Glomerular endothelial cell (primary cell): ENCODE data around the gene POLL. TPM values are rescaled to one million over a fixed set of nuclear protein-coding genes. Genes with fewer than 3 reads are reported as not detected.
"Not testable (repeated sequence)": the region's sequence is repeated elsewhere in the genome, so short reads cannot be mapped to it uniquely, and the experiment has no call there.

Experiments used
- DNase-seq: peaks from one replicate; pipeline ENCODE4 v3.0.0-alpha.2; 2011; ENCODE audit warnings: low read depth, low spot score; ENCODE audit errors: extremely low read depth
- total RNA-seq: library from RNA; depleted of rRNA; stranded (reverse); fragments of >200 nt; gene quantifications from 2 replicates; pipeline ENCODE4 v1.2.3, GENCODE V29; 2015

The POLL gene
- total RNA-seq = 20.6 and 24.7 TPM in 2 replicates

- DNase-seq = peak; percentile 64
Observed at GRCh38 chr10:101587725-101588653, at the start of gene POLL, which contains the start of gene DPCD. Gene POLL, minus strand, starts transcription at chr10:101588257. Its CDS starts 897 bp downstream, at chr10:101587360. Gene DPCD, plus strand, starts transcription at chr10:101588321. Its CDS starts 16 bp downstream, at chr10:101588337.

- DNase-seq = not testable (repeated sequence)
Observed at GRCh38 chr10:101633510-101633909, 45.5 kb upstream of the POLL start.

- DNase-seq = no peak
Observed at GRCh38 chr10:101631821-101632475, 43.9 kb upstream of the POLL start.

GRCh38 chr10:101630633-101630920 lies 42.5 kb upstream of the POLL start:
- DNase-seq = no peak

DNA sequence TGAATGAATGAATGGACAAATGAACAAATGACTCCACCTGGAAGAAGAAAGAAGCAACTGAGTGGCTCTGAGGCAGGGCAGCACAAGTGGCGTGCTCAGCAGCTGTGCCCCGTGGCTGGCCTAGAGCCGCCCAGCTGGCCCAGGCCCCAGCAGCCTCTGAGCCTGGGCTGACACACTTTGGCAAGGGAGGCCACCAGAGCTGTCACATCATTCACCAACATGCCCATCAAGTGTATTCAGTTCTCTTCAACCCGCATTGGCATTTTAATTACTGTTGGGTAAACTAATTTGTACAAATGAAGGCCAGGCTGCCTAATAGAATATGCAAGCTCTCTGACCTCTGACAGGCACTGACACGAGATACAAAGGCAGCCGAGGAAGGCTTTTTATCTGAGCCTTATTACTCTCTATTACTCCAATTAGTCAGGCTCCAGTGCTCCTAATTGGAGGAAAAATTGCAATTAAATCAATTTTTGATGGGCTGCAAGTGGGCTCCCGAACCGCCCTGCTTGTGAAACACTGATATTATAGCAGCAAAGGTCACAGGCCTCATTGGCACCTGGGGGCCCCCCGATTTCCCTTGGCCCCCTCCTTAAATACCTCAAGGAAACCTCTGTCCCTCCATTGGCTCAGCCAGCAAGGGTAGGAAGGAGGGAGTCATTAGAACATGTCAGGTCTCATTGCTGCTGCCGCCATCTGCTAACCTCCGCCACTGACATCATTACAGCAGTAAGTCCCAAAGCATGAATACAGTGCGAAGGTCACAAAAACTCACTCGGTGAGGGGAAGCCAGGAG lies 42.0 kb upstream of the POLL start:
- no peak for DNase-seq

DNA sequence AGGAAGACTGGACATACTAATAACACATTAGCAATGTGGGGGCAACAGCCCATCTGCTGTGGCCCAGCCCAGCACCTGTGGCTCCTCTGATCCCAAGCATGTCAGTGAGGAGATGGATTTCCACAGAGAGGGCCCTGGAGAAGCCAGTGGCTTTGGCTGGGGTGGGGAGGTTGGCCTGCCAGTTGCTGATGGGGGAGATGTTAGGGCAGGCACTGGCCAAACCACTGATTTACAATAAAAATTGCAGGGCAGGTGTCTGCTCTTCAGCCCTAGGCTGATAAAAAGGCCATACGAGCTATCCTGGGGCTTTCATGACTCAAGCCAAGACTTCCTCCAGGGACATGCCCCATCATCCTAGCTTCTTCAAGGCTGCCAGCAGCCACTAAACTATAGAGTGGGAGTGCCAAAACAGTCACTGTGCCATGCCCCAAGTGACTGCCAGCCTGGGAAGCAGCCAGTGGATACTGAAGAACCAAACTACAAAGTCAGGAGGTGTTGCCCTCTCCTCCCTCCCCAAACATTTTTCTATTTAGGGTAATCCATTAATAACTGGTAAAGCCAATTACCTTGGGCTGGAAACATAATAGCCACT lies 37.9 kb upstream of the POLL start:
- no peak for DNase-seq

- no peak for DNase-seq
Observed at GRCh38 chr10:101624526-101625102, 36.6 kb upstream of the POLL start.

DNA sequence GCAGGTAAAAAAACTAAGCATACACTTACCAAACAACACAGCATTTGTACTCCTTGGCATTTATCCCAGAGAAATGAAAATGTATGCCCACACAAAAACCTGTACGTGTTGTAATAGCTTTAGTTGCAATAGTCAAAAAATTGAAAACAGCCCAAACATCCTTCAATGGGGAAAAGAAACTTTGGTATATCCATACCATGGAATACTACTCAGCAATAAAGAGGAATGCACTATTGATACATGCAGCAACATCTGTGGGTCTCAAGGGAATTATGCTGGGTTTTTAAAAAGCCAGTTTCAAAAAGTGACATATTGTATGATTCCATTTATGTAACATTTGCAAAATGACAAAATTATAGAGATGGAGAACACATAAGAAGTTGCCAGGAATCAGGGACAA lies 35.5 kb upstream of the POLL start:
- DNase-seq = no peak

GRCh38 chr10:101619983-101620382 lies 31.9 kb upstream of the POLL start:
- DNase-seq = no peak

DNA sequence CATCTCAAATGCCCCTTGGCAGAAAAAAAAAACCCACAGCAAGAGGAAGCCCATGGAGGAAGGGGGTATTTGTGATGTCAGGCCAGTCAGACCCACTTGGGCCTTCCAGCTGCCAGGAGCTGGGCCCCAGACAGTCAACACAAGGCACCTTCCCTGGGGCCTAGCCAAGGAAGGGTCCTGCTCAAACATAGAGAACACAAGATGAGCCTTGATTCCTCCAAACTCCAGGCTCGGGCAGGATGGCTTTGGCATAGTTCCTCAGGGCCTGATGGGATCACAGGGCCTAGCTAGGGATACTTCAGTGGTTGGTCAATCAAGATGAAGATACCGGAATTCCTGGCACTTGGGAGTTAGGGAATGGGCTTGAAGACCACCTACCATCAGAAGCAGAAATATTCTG lies 30.8 kb upstream of the POLL start:
- no peak for DNase-seq

- DNase-seq = no peak
Observed at GRCh38 chr10:101617824-101618568, 29.9 kb upstream of the POLL start.

DNA sequence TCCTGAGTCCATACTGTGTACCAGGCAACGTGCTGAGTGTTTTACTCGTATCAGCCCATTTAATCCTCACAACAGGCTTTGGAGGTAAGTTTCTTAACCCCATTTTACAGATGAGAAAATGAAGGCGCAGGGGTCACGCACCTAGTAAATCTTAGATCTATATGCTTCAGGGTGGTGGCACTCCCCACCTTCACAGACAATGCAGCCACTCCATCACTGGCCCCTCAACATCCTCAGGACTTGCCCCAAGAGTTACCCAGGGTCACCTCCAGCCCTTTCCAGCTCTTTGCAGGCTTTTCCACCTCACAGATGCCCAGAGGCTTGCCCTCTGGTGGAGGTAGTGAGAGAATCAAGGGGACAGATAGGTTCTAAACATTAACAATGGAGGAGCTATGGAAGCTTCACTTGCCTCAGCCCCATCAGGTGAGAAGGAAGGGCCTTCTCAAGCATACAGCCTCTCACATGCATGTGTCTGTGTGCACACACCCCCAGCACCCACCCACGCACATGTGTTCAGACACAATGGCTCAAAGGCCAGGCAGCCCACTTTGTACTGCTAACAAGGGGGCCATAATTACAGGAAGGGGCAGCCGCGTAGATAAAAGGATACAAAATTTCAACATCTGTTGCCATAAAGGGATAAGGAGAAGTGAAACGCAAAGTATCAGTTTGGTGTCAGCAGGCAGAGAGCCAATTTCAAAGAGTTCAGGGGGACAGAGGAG lies 29.2 kb upstream of the POLL start:
- DNase-seq = no peak

DNA sequence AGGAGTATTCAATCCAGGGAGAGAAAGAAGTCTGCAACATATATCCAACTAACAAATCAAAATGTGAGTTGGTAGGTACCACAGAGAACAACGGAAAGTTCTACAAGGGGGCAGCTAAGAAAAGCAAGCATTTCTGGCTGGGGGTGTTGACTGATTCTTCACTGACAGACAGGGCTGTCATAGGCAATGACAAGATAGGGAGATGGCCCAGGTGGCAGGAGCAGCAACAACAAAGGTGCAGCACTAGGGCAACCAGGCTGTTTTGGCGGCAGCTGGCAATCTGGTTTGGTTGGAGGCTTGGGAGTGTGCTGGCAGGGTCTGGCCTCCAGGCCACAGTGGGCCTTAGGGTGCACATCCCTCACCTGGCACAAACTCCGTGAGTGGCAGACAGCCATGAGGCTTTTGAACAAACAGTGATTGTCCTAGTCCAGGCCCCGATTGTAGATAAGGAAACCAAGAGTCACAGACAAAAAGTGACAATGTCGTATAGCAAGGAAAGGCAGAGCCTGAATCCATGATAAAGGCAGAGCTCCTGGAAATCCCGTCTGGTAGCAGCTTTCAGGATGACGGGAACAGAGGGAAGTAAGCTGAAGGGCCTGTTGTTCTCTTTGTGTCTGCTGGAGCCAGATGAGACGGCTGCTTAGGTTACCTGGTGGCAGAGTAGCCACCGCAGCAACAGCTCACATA lies 28.5 kb upstream of the POLL start:
- no peak for DNase-seq

- DNase-seq = no peak
Observed at GRCh38 chr10:101615525-101616116, 27.6 kb upstream of the POLL start.

DNA sequence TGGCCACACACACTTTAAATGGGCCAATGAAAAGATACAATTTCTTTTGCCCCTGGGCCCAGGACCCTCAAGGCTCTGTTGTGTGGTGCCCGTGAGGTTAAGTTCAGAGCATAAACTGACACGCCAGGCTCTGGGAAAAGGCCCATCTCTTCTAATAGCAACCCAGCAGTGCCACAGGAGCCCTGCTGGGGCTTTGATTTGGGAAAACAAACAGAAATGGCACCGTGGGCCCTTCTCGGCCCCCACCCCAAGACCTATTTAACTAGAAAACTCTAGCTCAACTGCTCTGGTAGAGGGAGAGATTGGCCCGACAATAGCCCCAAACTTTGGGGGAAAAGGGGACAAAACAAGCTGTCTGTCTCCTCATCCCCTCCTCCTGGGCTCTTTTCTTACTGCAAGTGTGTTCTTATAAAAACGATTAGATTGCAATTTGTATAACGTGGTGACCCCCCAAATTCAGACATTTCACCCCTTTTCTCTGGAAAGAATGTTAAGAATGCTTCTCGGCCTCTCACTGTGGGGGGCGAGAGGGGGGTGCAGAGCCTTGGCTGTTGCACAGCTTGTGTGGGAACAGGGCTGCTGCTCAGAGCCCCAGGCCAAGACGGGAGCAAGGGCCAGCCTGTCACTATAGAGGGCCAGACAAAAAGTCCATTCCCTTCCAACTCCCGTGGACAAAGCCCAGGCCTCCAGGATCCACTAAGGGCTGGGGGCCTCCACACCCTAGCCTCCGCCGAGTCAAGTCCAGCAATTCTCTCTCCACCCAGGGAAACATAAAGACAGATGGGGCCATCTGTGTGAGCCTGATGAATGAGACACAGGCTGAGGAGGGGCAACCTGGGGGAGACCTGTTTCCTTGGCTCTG lies 26.8 kb upstream of the POLL start:
- no peak for DNase-seq

GRCh38 chr10:101613646-101614045 lies 25.6 kb upstream of the POLL start:
- DNase-seq = no peak

- DNase-seq = no peak
Observed at GRCh38 chr10:101612872-101613271, 24.8 kb upstream of the POLL start.
